Ovary (tissue), 3 donors: ENCODE data around the gene SLC6A18.

ENCODE experiments used
- CTCF ChIP-seq, 3 donors: fragments of 450-650 bp in 2 of 3; fragments of 200-600 bp in 1 of 3; IDR thresholded peaks; one replicate each; pipeline versions ENCODE4 v1.5.1 to v1.8.0; 2016 to 2022; ENCODE audit warnings: antibody characterized with exemption in 3 of 3, mild to moderate bottlenecking in 1 of 3
- EP300 ChIP-seq: sonication (generic); formaldehyde crosslinking; IDR thresholded peaks from one replicate; pipeline ENCODE4 v1.6.1; 2017; ENCODE audit warnings: antibody characterized with exemption
- POLR2A ChIP-seq: fragments of 450-650 bp; IDR thresholded peaks from one replicate; pipeline ENCODE4 v1.6.1; 2017; ENCODE audit warnings: antibody characterized with exemption, mild to moderate bottlenecking, moderate library complexity
- donor health status: DM: no; HTN: no; CAD: no.

- TF ChIP-seq POLR2A, result no peak
- TF ChIP-seq CTCF (IDR thresholded peaks at IDR 0.05), result no peak
- no peak for TF ChIP-seq EP300
Observed at GRCh38 chr5:1285883-1286291, 60.7 kb downstream of the SLC6A18 start.
